Right lobe of liver (tissue), 6 donors: ENCODE data around the gene GRK6. TPM values are rescaled to one million over a fixed set of nuclear protein-coding genes. Genes with fewer than 3 reads are reported as not detected.

Source experiments
- ATAC-seq, 4 donors: fragments of 200-7000 bp; cut with Tn5 transposase; one replicate each; pipeline ENCODE4 v1.9.1; 2020; ENCODE audit warnings: mild to moderate bottlenecking in 4 of 4, moderate library complexity in 4 of 4
- DNase-seq, 3 donors: peaks; one replicate each; pipeline ENCODE4 v3.0.0-alpha.2; 2020
- H3K27ac ChIP-seq, 3 donors: fragments of 200-600 bp; one replicate each; pipeline ENCODE4 v1.8.0; 2022
- H3K27me3 ChIP-seq, 2 donors: fragments of 200-600 bp; one replicate each; pipeline ENCODE4 v1.8.0; 2022
- H3K36me3 ChIP-seq, 4 donors: fragments of 200-600 bp; sonication (generic) in 1 of 4; one replicate each; pipeline versions ENCODE4 v1.5.1 to v1.8.0; 2017 to 2022; ENCODE audit warnings: control low read depth in 1 of 4
- H3K4me1 ChIP-seq, 4 donors: fragments of 200-600 bp; sonication (generic) in 1 of 4; one replicate each; pipeline versions ENCODE4 v1.5.1 to v1.8.0; 2017 to 2022; ENCODE audit warnings: control low read depth in 1 of 4
- H3K4me3 ChIP-seq, 3 donors: fragments of 200-600 bp; one replicate each; pipeline ENCODE4 v1.8.0; 2022
- H3K9me3 ChIP-seq, 4 donors: fragments of 200-600 bp; sonication (generic) in 1 of 4; one replicate each; pipeline versions ENCODE4 v1.5.1 to v1.8.0; 2017 to 2022; ENCODE audit warnings: control low read depth in 1 of 4
- POLR2A ChIP-seq: fragments of 450-650 bp; IDR thresholded peaks from one replicate; pipeline ENCODE4 v1.6.1; 2017; ENCODE audit warnings: antibody characterized with exemption, mild to moderate bottlenecking
- WGBS: methylation state at CpG from one replicate; pipeline ENCODE4 v1.1.6; 2018; ENCODE audit warnings: low coverage, low lambda C conversion rate; ENCODE audit not compliant: insufficient coverage; ENCODE audit errors: missing lambda C conversion rate; 5-methylcytosine and 5-hydroxymethylcytosine counted together
- intact Hi-C, 2 donors: fragments of 100-400 bp; cut with DNase I; formaldehyde crosslinking; loops; one replicate each; pipeline versions ENCODE4 v1.11.2 to v1.14.1; 2022
- total RNA-seq, 6 experiments: library from RNA; depleted of rRNA in 2 of 6; stranded (reverse); fragments of >200 nt in 2 of 6; fragmentation: NEBNext Ultra II Directional in 3 of 6; extraction: Animal tissue kit (Norgen Biotek cat#: 25700) in 3 of 6; gene quantifications; one replicate each; pipeline versions ENCODE4 v1.1.0 to v1.2.4, GENCODE V29; 2016 to 2023
- TF ChIP-seq, protein P1 (sequence below), 4 donors: fragments of 200-600 bp in 3 of 4; fragments of 450-650 bp in 1 of 4; IDR thresholded peaks; one replicate each; pipeline versions ENCODE4 v1.5.1 to v1.8.0; 2016 to 2022; ENCODE audit warnings: antibody characterized with exemption in 4 of 4, mild to moderate bottlenecking in 2 of 4
- donor health status: DM: no; HTN: yes; CAD: no.
- donor health status: DM: no; HTN: no; CAD: no.
- donor health status: DM: no; HTN: no; CAD: no.
- donor health status: DM: no; HTN: yes; CAD: no.
- donor health status: DM: no; HTN: yes; CAD: no.

Gene GRK6
- total RNA-seq, 6 experiments from 2014 or later = 6.1 to 10.8 (median 10.0) TPM

DNA sequence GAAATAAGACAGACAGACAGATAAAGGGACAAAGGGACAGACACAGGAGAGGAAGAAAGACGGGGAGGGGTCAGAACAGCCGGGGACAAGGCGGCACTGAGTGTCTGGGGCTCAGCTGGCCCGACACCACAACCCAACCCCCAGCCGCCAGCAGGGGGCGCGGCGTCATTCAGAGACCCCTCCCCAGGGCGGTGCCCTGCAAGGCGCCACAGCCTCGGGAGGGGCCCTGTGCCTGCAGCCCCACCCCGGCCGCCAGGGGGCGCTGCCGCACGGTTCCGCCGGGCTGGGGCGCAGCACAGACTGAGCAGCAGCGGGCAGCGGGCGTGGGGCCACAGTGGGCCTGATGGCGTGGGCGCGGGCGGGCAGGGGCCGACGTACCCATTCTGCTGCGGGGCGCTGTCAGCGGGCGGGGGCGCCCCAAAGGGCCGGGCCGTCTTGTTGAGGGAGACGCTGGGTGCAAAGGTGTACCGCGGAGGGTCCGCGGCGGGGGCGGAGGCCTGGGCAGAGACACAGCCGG is 65.0 kb downstream of the GRK6 start:
- Histone ChIP-seq H3K9me3 (no peaks in the 10 kb centered on the region), H3K4me1 (no peaks in the 10 kb centered on the region), H3K27ac (no peak overlapping the region), H3K36me3 (peaks cover 0 to 2% (median 0%) of the 10 kb centered on the region in 4 donors), H3K27me3 (no peaks in the 10 kb centered on the region), H3K4me3 (no peak overlapping the region)
- WGBS = 75% methylated on average over 16 of the region's 43 CpGs
- DNase-seq = no peak
- intact Hi-C loops = no loop called here
- no peak for ATAC-seq
- TF ChIP-seq, protein P1, sequence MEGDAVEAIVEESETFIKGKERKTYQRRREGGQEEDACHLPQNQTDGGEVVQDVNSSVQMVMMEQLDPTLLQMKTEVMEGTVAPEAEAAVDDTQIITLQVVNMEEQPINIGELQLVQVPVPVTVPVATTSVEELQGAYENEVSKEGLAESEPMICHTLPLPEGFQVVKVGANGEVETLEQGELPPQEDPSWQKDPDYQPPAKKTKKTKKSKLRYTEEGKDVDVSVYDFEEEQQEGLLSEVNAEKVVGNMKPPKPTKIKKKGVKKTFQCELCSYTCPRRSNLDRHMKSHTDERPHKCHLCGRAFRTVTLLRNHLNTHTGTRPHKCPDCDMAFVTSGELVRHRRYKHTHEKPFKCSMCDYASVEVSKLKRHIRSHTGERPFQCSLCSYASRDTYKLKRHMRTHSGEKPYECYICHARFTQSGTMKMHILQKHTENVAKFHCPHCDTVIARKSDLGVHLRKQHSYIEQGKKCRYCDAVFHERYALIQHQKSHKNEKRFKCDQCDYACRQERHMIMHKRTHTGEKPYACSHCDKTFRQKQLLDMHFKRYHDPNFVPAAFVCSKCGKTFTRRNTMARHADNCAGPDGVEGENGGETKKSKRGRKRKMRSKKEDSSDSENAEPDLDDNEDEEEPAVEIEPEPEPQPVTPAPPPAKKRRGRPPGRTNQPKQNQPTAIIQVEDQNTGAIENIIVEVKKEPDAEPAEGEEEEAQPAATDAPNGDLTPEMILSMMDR (IDR thresholded peaks at IDR 0.05) = peak; percentile 39 to 46 (median 43)
- no peak for TF ChIP-seq POLR2A

DNA sequence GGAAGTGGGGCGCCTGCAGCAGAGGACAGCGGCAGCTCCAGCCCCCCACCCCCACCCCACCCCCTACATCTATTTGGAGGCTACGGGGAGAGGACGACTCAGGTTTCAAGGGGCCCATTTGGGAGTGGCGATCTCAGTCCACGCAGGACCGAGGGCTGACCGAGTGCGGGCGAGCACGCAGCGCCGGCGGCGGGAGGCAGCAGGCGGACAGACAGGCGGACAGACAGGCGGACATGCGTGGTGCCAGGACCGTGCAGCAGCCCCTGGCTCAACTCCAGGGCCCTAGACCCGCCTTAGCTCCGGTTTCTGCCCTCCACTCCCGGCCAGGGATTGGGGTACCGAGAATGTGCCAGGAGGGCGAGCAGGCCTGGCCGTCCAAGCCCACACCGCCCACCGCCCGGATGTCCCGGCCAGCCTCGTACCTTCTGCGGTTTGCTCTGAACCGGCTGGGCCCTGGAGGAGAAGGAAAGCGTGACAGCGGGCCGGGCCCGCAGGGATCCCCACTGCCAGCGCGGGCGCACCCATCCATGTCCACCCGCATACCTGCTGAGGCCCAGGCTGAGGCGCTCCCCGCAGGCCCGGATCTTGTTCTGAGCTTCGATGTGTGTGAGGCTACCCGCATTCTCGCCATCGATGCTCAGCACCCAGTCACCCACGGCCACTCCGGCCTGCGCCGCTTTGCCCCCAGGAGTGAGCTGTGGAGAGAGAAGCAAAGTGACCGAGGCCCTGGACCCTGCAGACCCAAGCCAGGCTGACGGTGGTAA is 65.7 kb downstream of the GRK6 start:
- Histone ChIP-seq H3K27ac (no peak overlapping the region), H3K9me3 (no peaks in the 10 kb centered on the region), H3K4me1 (no peaks in the 10 kb centered on the region), H3K4me3 (no peak overlapping the region), H3K27me3 (no peaks in the 10 kb centered on the region), H3K36me3 (peaks cover 0 to 2% (median 0%) of the 10 kb centered on the region in 4 donors)
- intact Hi-C loops = no loop called here
- DNase-seq = no peak
- TF ChIP-seq POLR2A = no peak
- TF ChIP-seq, protein P1 (IDR thresholded peaks at IDR 0.05) = no peak
- 90% methylated on average over 8 of the region's 54 CpGs for WGBS
- ATAC-seq = no peak

Other genes starting within 250 kb of the GRK6 start
- 10 to 100 TPM; 11.0 to 28.8 (median 16.2) TPM for gene RAB24, start 123.0 kb upstream of the GRK6 start, total RNA-seq
- 100 to 1,000 TPM in 2 of 6 experiments, 10 to 100 TPM in 4; 64.1 to 116 (median 84.4) TPM for gene PRELID1, start 122.9 kb upstream of the GRK6 start, total RNA-seq
- gene MXD3, start 114.8 kb upstream of the GRK6 start, total RNA-seq = 1 to 10 TPM; 2.2 to 6.2 (median 4.9) TPM
- 100 to 1,000 TPM; 103 to 297 (median 160) TPM for gene LMAN2, start 75.0 kb upstream of the GRK6 start, total RNA-seq
- 10 to 100 TPM; 29.2 to 43.1 (median 35.2) TPM for gene RGS14, start 68.8 kb upstream of the GRK6 start, total RNA-seq
- gene SLC34A1, start 42.2 kb upstream of the GRK6 start, total RNA-seq = 1 to 10 TPM in 3 of 6 experiments, under 1 TPM in 2, not detected in 1; 0.12 to 5.3 (median 1.6) TPM
- not detected for gene PFN3, start 26.0 kb upstream of the GRK6 start, total RNA-seq
- gene F12, start 17.1 kb upstream of the GRK6 start, total RNA-seq = 100 to 1,000 TPM; 236 to 518 (median 365) TPM
- 10 to 100 TPM in 1 of 6 experiments, 1 to 10 TPM in 3, under 1 TPM in 2; 0.15 to 13.0 (median 1.9) TPM for gene PRR7, start 20.1 kb downstream of the GRK6 start, total RNA-seq
- 1 to 10 TPM; 1.1 to 4.6 (median 3.1) TPM for gene DBN1, start 47.0 kb downstream of the GRK6 start, total RNA-seq
- 10 to 100 TPM in 4 of 6 experiments, 1 to 10 TPM in 2; 3.7 to 24.0 (median 13.6) TPM for gene PDLIM7, start 70.9 kb downstream of the GRK6 start, total RNA-seq
- 1 to 10 TPM; 2.5 to 6.6 (median 3.9) TPM for gene DOK3, start 83.2 kb downstream of the GRK6 start, total RNA-seq
- gene DDX41, start 90.3 kb downstream of the GRK6 start, total RNA-seq = 10 to 100 TPM; 35.1 to 64.8 (median 47.9) TPM
- 10 to 100 TPM; 22.1 to 55.4 (median 39.2) TPM for gene FAM193B, start 127.9 kb downstream of the GRK6 start, total RNA-seq
- 100 to 1,000 TPM in 5 of 6 experiments, 10 to 100 TPM in 1; 81.8 to 149 (median 133) TPM for gene TMED9, start 165.5 kb downstream of the GRK6 start, total RNA-seq
- gene B4GALT7, start 173.5 kb downstream of the GRK6 start, total RNA-seq = 10 to 100 TPM in 5 of 6 experiments, 1 to 10 TPM in 1; 9.3 to 28.7 (median 14.1) TPM